Subcutaneous abdominal adipose tissue (tissue), 5 donors: Measurements from ENCODE around the gene SMIM11.

Experiments used
- H3K27ac ChIP-seq: one replicate; pipeline ENCODE4 v1.7.0; 2013; ENCODE audit warnings: low read depth, mild to moderate bottlenecking, inconsistent platforms, low read length, moderate library complexity
- H3K27me3 ChIP-seq, 5 donors: one replicate each; pipeline ENCODE4 v1.7.0; 2013; ENCODE audit warnings: low read length in 5 of 5, inconsistent platforms in 1 of 5; ENCODE audit not compliant: control insufficient read depth in 5 of 5, insufficient read depth in 4 of 5
- H3K36me3 ChIP-seq, 5 donors: one replicate each; pipeline ENCODE4 v1.7.0; 2013; ENCODE audit warnings: low read length in 5 of 5; ENCODE audit not compliant: control insufficient read depth in 5 of 5, insufficient read depth in 5 of 5
- H3K4me1 ChIP-seq, 5 donors: one replicate each; pipeline ENCODE4 v1.7.0; 2013; ENCODE audit warnings: low read length in 5 of 5, mild to moderate bottlenecking in 3 of 5, moderate library complexity in 1 of 5; ENCODE audit not compliant: control insufficient read depth in 5 of 5, insufficient read depth in 5 of 5
- H3K4me3 ChIP-seq, 5 donors: one replicate each; pipeline ENCODE4 v1.7.0; 2013; ENCODE audit warnings: low read length in 5 of 5, low read depth in 1 of 5
- H3K9ac ChIP-seq, 5 donors: one replicate each; pipeline ENCODE4 v1.7.0; 2013; ENCODE audit warnings: low read length in 5 of 5, mild to moderate bottlenecking in 4 of 5, moderate library complexity in 3 of 5
- H3K9me3 ChIP-seq, 5 donors: one replicate each; pipeline ENCODE4 v1.7.0; 2013; ENCODE audit warnings: low read length in 5 of 5; ENCODE audit not compliant: control insufficient read depth in 5 of 5
- donor health status: healthy.
- donor health status: healthy.
- donor health status: healthy.
- donor health status: healthy.
- donor health status: healthy.

The SMIM11 gene

DNA sequence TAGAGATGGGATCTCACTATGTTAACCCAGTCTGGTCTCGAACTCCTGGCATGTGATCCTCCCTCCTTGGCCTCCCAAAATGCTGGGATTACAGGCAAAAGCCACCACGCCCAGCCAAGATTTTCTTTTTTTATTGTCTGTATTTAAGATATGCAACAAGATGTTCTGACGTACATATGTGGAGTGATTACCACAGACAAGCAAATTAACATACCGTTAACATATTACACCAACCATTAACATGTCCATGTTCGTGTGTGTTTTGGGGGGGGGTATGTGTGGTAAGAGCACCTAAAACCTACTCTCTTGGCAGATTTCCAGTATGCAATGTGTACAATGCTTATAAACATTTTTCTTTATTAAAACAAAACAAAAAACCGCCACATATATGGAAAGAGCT is 22.1 kb upstream of the SMIM11 start:
- Histone ChIP-seq H3K4me1 (peaks cover 0 to 6% (median 4%) of the 10 kb centered on the region in 5 donors), H3K4me3 (no peak overlapping the region), H3K27ac (no peak overlapping the region), H3K27me3 (no peaks in the 10 kb centered on the region), H3K36me3 (no peaks in the 10 kb centered on the region), H3K9me3 (no peaks in the 10 kb centered on the region), H3K9ac (no peak overlapping the region)

DNA sequence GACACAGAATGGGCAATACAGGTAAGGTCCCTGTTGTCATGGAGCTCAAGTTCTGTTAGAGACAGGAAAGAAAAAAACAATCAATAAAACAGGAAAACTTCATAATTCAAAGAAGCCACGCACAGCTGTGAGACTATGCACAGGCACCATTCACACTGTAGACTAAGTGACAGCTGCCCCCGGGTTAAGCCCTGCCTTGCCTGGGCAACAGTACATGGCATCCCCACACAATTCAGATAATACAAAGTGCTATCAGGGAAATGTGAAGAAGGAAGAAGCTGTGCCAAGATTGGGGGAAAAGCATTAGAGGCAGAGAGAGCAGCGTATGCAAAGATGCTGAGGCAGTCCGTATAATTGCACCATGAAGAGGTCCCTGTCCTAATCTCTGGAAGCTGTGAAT is 20.5 kb upstream of the SMIM11 start:
- H3K9ac ChIP-seq = no peak overlapping the region
- no peaks in the 10 kb centered on the region for H3K27me3 ChIP-seq
- no peaks in the 10 kb centered on the region for H3K36me3 ChIP-seq
- H3K4me1 ChIP-seq = no peaks in the 10 kb centered on the region
- H3K9me3 ChIP-seq = no peaks in the 10 kb centered on the region
- no peak overlapping the region for H3K27ac ChIP-seq
- H3K4me3 ChIP-seq = no peak overlapping the region

DNA sequence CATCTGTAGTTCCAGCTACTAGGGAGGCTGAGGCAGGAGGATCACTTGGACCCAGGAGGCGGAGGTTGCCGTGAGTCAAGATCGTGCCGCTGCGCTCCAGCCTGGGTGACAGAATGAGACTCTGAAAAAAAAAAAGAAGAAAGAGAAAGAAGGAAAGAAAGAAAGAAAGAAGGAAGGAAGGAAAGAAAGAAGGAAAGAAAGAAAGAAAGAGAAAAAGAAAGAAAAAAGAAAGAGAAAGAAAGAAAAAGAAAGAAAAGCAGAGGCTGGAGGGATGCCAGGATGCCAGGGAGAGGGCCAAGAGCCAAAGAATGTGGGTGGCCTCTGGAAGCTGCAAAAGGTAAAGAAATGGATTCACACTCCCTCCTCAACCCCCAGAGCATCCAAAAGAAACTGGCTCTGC is 19.7 kb upstream of the SMIM11 start:
- Histone ChIP-seq H3K27me3 (no peaks in the 10 kb centered on the region), H3K27ac (no peak overlapping the region), H3K9ac (no peak overlapping the region), H3K9me3 (no peaks in the 10 kb centered on the region), H3K36me3 (no peaks in the 10 kb centered on the region), H3K4me3 (no peak overlapping the region), H3K4me1 (no peaks in the 10 kb centered on the region)

DNA sequence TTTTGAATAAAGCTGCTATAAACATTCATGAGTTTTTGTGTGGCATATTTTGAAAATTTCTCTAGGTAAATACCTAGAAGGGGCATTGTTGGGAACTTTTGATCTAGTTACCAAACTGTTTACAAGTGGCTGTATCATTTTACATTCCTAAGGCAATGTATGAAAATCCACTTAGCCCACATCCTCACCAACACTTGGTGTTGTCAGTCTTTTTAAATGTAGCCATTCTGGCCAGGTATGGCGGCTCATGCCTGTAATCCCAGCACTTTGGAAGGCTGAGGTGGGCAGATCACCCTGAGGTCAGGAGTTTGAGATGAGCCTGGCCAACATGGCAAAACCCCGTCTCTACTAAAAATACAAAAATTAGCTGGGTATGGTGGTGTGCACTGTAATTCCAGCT is 17.4 kb upstream of the SMIM11 start:
- no peaks in the 10 kb centered on the region for H3K9me3 ChIP-seq
- H3K36me3 ChIP-seq = no peaks in the 10 kb centered on the region
- H3K4me1 ChIP-seq = peaks cover 0 to 7% (median 5%) of the 10 kb centered on the region in 5 donors
- H3K4me3 ChIP-seq = no peak overlapping the region
- peaks cover 0 to 5% (median 0%) of the 10 kb centered on the region in 5 donors for H3K27me3 ChIP-seq
- H3K9ac ChIP-seq = no peak overlapping the region
- H3K27ac ChIP-seq = no peak overlapping the region

DNA sequence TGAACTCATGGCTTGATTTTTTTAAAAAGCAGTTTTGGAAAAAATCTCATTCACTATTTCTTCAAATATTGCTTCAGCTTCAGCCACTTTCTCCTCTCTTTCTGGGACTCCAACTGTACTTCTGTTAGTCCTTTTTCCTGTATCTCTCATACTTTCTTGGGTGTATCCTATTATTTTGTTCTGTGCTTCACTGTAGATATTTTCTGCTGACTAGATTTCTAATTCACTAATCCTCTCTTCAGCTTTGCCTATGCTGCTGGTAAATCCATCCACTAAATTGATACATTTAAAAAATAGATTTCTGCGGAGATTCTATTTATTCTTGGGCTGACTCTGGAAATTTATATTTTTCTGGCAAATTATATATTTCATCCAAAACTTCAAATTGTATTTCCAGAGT is 16.4 kb upstream of the SMIM11 start:
- Histone ChIP-seq H3K36me3 (no peaks in the 10 kb centered on the region), H3K4me3 (no peak overlapping the region), H3K9me3 (no peaks in the 10 kb centered on the region), H3K9ac (no peak overlapping the region), H3K4me1 (peaks cover 0 to 7% (median 5%) of the 10 kb centered on the region in 5 donors), H3K27me3 (peaks cover 0 to 5% (median 0%) of the 10 kb centered on the region in 5 donors), H3K27ac (no peak overlapping the region)

DNA sequence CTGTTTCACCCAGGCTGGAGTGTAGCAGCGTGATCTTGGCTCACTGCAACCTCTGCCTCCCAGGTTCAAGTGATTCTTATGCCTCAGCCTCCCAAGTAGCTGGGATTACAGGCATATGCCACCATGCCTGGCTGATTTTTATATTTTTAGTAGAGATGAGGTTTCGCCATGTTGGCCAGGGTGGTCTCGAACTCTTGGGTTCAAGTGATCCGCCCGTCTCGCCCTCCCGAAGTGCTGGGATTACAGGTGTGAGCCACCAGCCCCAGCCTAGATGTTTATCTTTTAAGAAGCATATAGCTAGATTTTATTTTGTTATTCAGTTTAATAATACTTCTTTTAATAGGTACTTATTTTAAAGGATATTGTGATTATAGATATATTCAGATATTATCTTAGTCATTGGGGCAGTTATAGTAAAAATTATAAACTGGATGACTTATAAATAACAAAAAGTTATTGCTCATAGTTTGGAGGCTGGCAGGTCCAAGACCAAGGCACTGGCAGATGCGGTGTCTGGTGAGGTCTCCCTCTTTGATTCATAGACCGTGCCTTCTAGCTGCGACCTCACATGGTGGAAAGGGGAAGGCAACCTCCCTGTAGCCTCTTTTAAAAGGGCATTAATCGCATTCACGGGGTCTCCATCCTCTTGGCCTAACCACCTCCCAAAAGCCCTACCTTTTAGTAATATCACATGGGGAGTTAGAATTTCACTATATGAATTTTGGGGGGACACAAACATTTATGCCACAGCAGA is 14.6 kb upstream of the SMIM11 start:
- peaks cover 0 to 5% (median 0%) of the 10 kb centered on the region in 5 donors for H3K27me3 ChIP-seq
- H3K4me1 ChIP-seq = peaks cover 0 to 7% (median 5%) of the 10 kb centered on the region in 5 donors
- no peaks in the 10 kb centered on the region for H3K9me3 ChIP-seq
- H3K36me3 ChIP-seq = no peaks in the 10 kb centered on the region
- H3K4me3 ChIP-seq = no peak overlapping the region
- no peak overlapping the region for H3K9ac ChIP-seq
- no peak overlapping the region for H3K27ac ChIP-seq

DNA sequence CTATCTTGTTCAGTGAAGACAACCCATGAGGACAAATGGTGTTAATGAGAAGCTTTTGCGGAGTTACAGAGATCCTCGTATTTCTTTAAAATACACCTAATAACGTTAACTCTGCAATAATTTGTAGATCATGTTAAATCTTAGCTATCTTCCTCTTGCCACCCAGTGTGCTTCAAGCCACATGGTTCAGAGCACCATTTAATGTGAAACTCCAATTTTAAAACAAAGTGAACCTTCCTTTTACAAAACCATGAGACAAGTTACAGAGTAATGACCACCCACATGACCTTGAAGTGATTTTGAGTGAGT is 13.2 kb upstream of the SMIM11 start:
- Histone ChIP-seq H3K9me3 (no peaks in the 10 kb centered on the region), H3K4me3 (no peak overlapping the region), H3K27ac (no peak overlapping the region), H3K9ac (no peak overlapping the region), H3K36me3 (no peaks in the 10 kb centered on the region), H3K4me1 (peaks cover 0 to 7% (median 5%) of the 10 kb centered on the region in 5 donors), H3K27me3 (peaks cover 0 to 5% (median 0%) of the 10 kb centered on the region in 5 donors)

DNA sequence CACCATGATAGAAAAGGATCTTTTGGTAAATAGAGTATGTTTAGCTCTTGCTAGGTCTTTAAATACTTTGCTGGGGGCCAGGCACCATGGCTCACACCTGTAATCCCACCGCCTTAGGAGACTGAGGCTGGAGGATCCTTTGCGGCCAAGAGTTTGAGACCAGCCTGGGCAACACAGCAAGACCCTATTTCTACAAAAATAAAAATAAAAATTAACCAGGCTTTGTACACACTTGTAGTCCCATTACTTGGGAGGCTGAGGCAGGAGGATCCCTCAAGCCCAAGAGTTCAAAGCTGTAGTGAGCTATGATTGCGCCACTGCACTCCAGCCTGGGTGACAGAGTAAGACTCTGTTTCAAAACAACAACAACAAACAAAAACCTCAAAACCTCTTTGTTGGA is 12.6 kb upstream of the SMIM11 start:
- Histone ChIP-seq H3K9ac (no peak overlapping the region), H3K9me3 (no peaks in the 10 kb centered on the region), H3K27ac (no peak overlapping the region), H3K4me3 (no peak overlapping the region), H3K4me1 (peaks cover 0 to 7% (median 5%) of the 10 kb centered on the region in 5 donors), H3K27me3 (peaks cover 0 to 5% (median 0%) of the 10 kb centered on the region in 5 donors), H3K36me3 (no peaks in the 10 kb centered on the region)

DNA sequence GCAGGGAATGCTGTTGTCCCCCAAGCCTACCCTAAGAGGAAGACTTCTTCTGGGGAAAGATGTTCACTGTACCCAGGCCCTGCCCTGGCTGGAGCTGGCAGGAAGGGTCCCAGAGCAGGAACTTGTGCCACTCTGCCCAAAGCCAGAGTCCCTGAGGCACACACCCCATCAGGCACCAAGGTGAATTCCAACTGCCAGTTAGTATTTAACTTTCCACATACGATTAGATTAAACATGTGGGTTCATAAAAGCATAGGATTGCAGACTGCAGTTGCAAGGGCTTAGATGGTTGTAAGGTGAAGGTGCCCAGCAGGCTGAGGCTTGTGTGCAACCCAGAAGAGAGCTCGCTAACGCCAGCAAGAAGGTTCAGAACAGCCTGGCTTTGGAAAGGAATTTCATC is 11.6 kb upstream of the SMIM11 start, which contains the start of gene KCNE2:
Gene KCNE2 (plus strand): TSS at position 274 of the 400 bp plus-strand sequence. CDS start 6,473 bp downstream, outside the sequence.
- peaks cover 0 to 5% (median 0%) of the 10 kb centered on the region in 5 donors for H3K27me3 ChIP-seq
- H3K9ac ChIP-seq = no peak within 1 kb of the TSS
- no peak within 1 kb of the TSS for H3K27ac ChIP-seq
- no peaks in the 10 kb centered on the region for H3K9me3 ChIP-seq
- H3K4me1 ChIP-seq = peaks cover 0 to 7% (median 5%) of the 10 kb centered on the region in 5 donors
- H3K36me3 ChIP-seq = no peaks in the 10 kb centered on the region
- H3K4me3 ChIP-seq = no peak within 1 kb of the TSS

DNA sequence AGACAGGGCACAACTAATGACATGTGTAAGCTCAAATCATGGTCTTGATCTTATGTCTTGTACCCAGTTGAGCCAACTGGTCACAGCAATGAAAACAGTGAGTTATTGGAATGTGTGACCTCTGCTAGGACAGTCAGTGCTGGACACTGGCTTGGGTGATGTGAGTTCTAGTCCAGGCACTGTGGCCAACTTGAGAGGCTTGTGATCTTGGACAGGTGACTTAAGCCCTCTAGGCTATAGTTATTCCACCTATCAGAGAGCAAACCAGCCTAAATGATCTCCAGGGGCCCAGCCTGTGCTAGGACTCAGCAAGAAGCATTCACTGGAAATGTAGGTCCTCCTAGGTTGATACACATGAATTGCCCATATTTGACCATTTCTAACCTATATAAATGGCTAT is 10.4 kb upstream of the SMIM11 start:
- Histone ChIP-seq H3K27ac (no peak overlapping the region), H3K9ac (no peak overlapping the region), H3K36me3 (no peaks in the 10 kb centered on the region), H3K4me1 (peaks cover 0 to 7% (median 5%) of the 10 kb centered on the region in 5 donors), H3K27me3 (peaks cover 0 to 5% (median 0%) of the 10 kb centered on the region in 5 donors), H3K4me3 (no peak overlapping the region), H3K9me3 (no peaks in the 10 kb centered on the region)
